Measurements from ENCODE around the gene COL9A3. TPM values are rescaled to one million over a fixed set of nuclear protein-coding genes. Genes with fewer than 3 reads are reported as not detected.

The COL9A3 gene
- polyA plus RNA-seq, 3 donors = 12.7 to 19.5 (median 14.1) TPM

GRCh38 chr20:62822239-62822787, 5.5 kb downstream of the COL9A3 start:
- DNase-seq (ENCODE audit: low read depth in 3 of 3, low spot score in 2 of 3) = no peak

GRCh38 chr20:62822788-62823651, 6.2 kb downstream of the COL9A3 start:
- no peak for DNase-seq (ENCODE audit: low read depth in 3 of 3, low spot score in 2 of 3)

- no peak for DNase-seq (ENCODE audit: low read depth in 3 of 3, low spot score in 2 of 3)
Observed at GRCh38 chr20:62823688-62824475, 7.0 kb downstream of the COL9A3 start.

- DNase-seq (ENCODE audit: low read depth in 3 of 3, low spot score in 2 of 3) = no peak
Observed at GRCh38 chr20:62824476-62825332, 7.9 kb downstream of the COL9A3 start.

GRCh38 chr20:62825333-62825985, 8.6 kb downstream of the COL9A3 start:
- DNase-seq (ENCODE audit: low read depth in 3 of 3, low spot score in 2 of 3) = no peak

GRCh38 chr20:62825986-62826645, 9.3 kb downstream of the COL9A3 start:
- DNase-seq (ENCODE audit: low read depth in 3 of 3, low spot score in 2 of 3) = no peak

- no peak for DNase-seq (ENCODE audit: low read depth in 3 of 3, low spot score in 2 of 3)
Observed at GRCh38 chr20:62826646-62827310, 9.9 kb downstream of the COL9A3 start.

- DNase-seq (ENCODE audit: low read depth in 3 of 3, low spot score in 2 of 3) = no peak
Observed at GRCh38 chr20:62827311-62828038, 10.6 kb downstream of the COL9A3 start.

- no peak for DNase-seq (ENCODE audit: low read depth in 3 of 3, low spot score in 2 of 3)
Observed at GRCh38 chr20:62828051-62828450, 11.2 kb downstream of the COL9A3 start.

GRCh38 chr20:62828511-62829230, 11.8 kb downstream of the COL9A3 start:
- no peak for DNase-seq (ENCODE audit: low read depth in 3 of 3, low spot score in 2 of 3)

GRCh38 chr20:62829231-62830230, 12.7 kb downstream of the COL9A3 start:
- DNase-seq (ENCODE audit: low read depth in 3 of 3, low spot score in 2 of 3) = no peak

GRCh38 chr20:62830251-62830650, 13.4 kb downstream of the COL9A3 start:
- DNase-seq (ENCODE audit: low read depth in 3 of 3, low spot score in 2 of 3) = no peak

GRCh38 chr20:62830821-62831220, 14.0 kb downstream of the COL9A3 start:
- DNase-seq (ENCODE audit: low read depth in 3 of 3, low spot score in 2 of 3) = no peak

GRCh38 chr20:62831361-62831788, 14.5 kb downstream of the COL9A3 start:
- no peak for DNase-seq (ENCODE audit: low read depth in 3 of 3, low spot score in 2 of 3)

- DNase-seq (ENCODE audit: low read depth in 3 of 3, low spot score in 2 of 3) = no peak
Observed at GRCh38 chr20:62831854-62832211, 15.0 kb downstream of the COL9A3 start.

GRCh38 chr20:62832212-62832922, 15.5 kb downstream of the COL9A3 start:
- no peak for DNase-seq (ENCODE audit: low read depth in 3 of 3, low spot score in 2 of 3)
